HS-5 (cell line): ENCODE measurements around the gene CDS1.
"Not testable (repeated sequence)": the region's sequence is repeated elsewhere in the genome, so short reads cannot be mapped to it uniquely, and the experiment has no call there.

ENCODE experiments used
- DNase-seq: peaks from one replicate; pipeline ENCODE4 v3.0.0-alpha.2; 2012; ENCODE audit warnings: low read depth

CDS1 gene

GRCh38 chr4:84582988-84583875 lies at the start of gene CDS1:
CDS1 (plus strand) TSS chr4:84583127; CDS start chr4:84583402, 275 bp downstream.
- DNase-seq: no peak

GRCh38 chr4:84535901-84536300 lies 47.0 kb upstream of the CDS1 start:
- DNase-seq: no peak

GRCh38 chr4:84545093-84545492 lies 37.8 kb upstream of the CDS1 start:
- DNase-seq: no peak

GRCh38 chr4:84547211-84547610 lies 35.7 kb upstream of the CDS1 start:
- DNase-seq: no peak

GRCh38 chr4:84549191-84549590 lies 33.7 kb upstream of the CDS1 start:
- not testable (repeated sequence) for DNase-seq

- DNase-seq: no peak
Measured at GRCh38 chr4:84562156-84562555, 20.8 kb upstream of the CDS1 start.

- no peak for DNase-seq
Measured at GRCh38 chr4:84563002-84563401, 19.9 kb upstream of the CDS1 start.

GRCh38 chr4:84565951-84566350 lies 17.0 kb upstream of the CDS1 start:
- no peak for DNase-seq

- DNase-seq: no peak
Measured at GRCh38 chr4:84568496-84568895, 14.4 kb upstream of the CDS1 start.

- DNase-seq: no peak
Measured at GRCh38 chr4:84569009-84569408, 13.9 kb upstream of the CDS1 start.

GRCh38 chr4:84573385-84574068 lies 9.4 kb upstream of the CDS1 start:
- DNase-seq: no peak

GRCh38 chr4:84574069-84574720 lies 8.7 kb upstream of the CDS1 start:
- no peak for DNase-seq

GRCh38 chr4:84578540-84579402 lies 4.2 kb upstream of the CDS1 start:
- DNase-seq: no peak

- no peak for DNase-seq
Measured at GRCh38 chr4:84579403-84579776, 3.5 kb upstream of the CDS1 start.

GRCh38 chr4:84582302-84582987 lies 482 bp upstream of the CDS1 start:
- DNase-seq: no peak

GRCh38 chr4:84583876-84584380 lies 1.0 kb downstream of the CDS1 start:
- no peak for DNase-seq

- DNase-seq: no peak
Measured at GRCh38 chr4:84585251-84585650, 2.3 kb downstream of the CDS1 start.

GRCh38 chr4:84594724-84595123 lies 11.8 kb downstream of the CDS1 start:
- no peak for DNase-seq

GRCh38 chr4:84596826-84597225 lies 13.9 kb downstream of the CDS1 start:
- no peak for DNase-seq

- DNase-seq: no peak
Measured at GRCh38 chr4:84597450-84597849, 14.5 kb downstream of the CDS1 start.

GRCh38 chr4:84606645-84607044 lies 23.7 kb downstream of the CDS1 start:
- no peak for DNase-seq
